ENCODE data around the gene RNF187.

The RNF187 gene

DNA sequence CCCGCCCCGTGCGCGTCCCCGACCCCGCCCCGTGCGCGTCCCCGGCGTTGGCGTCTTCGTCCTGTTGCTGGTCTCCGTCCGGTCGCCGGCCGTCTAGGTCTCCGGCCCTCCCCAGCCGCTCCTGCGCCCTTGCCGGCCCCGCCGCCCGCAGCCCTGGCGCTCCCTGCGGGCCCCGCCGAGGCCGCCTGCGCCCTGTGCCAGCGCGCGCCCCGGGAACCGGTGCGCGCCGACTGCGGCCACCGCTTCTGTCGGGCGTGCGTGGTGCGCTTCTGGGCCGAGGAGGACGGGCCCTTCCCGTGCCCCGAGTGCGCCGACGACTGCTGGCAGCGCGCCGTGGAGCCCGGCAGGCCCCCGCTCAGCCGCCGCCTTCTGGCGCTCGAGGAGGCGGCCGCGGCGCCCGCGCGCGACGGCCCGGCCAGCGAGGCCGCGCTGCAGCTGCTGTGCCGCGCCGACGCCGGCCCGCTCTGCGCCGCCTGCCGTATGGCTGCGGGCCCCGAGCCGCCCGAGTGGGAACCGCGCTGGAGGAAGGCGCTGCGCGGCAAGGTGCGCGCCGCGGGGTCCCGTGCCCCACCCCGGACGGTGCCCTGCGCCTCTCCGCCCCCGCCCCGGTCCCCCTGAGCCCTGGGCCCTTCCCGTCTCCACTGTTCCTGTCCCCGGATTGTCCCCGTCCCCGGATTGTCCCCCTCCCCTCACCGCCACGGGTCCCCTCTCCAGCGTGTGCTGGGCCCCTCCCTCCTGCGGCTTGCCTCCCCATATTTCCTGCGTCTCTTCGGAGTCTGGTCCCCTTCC is at the start of gene RNF187:
RNF187 (plus strand) TSS at position 47 of the 789 bp plus-strand sequence.
- in situ Hi-C loops (cut with HindIII; ENCODE audit: low sequenced_read_pairs) = no loop called here

DNA sequence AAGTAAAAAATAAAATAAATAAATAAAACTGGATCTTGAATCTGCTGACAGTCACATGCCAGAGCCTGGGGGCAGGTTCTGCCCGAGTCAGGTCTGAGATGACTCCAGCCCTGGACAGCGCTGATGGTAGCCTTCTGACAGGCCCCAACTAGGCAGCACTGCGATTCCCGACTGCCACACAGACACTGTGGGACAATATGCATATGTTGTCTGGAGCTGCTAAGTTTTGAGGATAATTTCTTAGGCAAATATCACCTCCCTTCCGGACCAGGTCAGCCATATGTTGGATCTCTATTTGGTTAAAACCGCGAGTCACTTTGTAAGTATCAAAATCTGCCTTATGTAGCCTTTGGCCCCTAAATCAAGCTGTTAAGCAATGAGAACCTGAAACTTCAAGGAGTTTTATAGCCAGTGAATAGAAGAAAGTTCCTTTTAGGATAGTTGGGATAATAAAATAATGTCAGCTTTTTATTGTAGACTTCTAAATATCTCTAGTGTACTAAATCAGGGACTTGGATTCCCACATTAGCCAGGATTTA is 49.7 kb upstream of the RNF187 start:
- in situ Hi-C loops (cut with HindIII; ENCODE audit: low sequenced_read_pairs) = no loop called here

DNA sequence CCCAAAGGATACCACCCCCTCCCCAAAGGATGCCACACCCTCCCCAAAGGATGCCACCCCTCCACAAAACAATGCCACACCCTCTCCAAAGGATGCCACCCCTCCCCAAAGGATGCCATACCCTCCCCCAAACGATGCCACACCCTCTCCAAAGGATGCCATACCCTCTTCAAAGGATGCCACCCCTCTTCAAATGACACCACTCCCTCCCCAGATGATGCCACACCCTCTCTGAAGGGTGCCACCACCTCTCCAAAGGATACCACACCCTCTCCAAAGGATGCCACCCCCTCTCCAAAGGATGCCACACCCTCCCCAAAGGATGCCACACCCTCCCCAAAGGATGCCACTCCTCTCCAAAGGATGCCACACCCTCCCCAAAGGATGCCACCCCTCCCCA is 48.9 kb upstream of the RNF187 start:
- in situ Hi-C loops (cut with HindIII; ENCODE audit: low sequenced_read_pairs) = no loop called here

DNA sequence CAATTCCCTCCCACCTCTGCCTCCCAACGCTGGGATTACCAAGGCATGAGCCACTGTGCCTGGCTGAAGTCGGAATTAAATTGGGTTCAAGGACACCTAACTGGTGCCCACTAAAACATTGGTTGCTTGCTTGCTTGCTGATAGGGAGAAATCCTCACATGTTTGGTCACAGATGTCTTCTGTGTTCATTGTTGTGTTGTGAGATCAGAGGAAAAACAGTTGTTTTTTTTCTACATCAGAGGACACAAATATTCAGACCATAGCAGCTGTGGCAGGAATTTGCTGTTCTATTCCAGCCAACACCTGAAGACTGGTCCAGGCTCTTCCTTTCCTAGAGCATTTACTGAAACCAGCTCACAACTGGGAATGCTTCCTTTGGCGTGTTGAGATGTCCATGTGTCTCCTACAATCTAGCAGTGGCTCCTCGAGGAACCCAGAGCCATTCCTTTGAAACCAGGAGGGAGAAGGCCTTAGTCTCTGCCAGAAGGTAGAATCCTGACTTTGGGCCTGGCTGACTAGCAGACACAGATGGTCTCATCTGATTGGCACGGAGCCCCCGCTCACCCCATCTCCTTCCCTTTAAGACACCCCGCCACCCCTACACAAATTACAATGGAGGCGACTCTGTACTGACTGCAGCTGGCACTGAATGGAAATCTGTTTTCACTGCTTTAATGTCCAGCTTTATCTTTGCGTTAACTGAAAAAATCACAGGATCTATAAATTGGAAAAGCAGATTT is 46.3 kb upstream of the RNF187 start:
- in situ Hi-C loops (cut with HindIII; ENCODE audit: low sequenced_read_pairs) = no loop called here

DNA sequence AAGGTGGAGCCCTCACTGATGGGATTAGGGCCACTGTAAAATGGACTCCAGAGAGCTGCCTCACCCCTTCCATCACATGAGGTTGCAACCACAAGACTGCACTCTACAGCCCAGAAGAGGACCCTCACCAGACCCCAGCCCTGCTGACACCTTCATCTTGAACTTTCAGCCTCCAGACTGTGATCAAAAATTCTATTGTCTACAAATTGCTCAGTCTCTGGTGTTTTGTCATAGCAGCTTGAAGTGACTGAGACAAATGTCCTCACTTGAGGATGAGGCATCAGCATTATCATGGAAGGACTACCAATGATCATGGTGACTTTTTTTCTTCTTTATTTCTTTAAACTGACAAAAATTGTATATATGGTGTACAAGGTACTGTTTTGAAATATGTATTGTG is 43.8 kb upstream of the RNF187 start:
- in situ Hi-C loops (cut with HindIII; ENCODE audit: low sequenced_read_pairs) = no loop called here

DNA sequence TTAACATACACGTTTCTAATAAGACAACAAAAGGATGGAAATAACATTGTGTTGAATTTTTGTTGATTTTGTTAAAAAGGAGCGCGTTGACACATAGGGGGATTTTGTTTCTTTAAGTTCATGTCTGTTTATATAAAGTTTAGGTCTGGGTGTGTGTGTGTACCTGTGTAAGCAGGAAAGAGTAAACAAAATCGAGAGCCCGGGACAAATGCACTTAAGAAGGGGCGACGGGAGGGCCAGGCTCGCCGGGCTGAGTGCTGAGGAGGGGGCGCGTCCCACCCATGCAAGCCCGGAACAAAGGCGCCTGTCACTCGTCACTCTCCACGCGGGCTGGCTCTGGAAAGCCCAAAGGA is 41.7 kb upstream of the RNF187 start:
- in situ Hi-C loops (cut with HindIII; ENCODE audit: low sequenced_read_pairs) = loop anchor here (5.0 kb wide), 1 partner anchor 53 kb away; no protein-coding TSS in a partner anchor

DNA sequence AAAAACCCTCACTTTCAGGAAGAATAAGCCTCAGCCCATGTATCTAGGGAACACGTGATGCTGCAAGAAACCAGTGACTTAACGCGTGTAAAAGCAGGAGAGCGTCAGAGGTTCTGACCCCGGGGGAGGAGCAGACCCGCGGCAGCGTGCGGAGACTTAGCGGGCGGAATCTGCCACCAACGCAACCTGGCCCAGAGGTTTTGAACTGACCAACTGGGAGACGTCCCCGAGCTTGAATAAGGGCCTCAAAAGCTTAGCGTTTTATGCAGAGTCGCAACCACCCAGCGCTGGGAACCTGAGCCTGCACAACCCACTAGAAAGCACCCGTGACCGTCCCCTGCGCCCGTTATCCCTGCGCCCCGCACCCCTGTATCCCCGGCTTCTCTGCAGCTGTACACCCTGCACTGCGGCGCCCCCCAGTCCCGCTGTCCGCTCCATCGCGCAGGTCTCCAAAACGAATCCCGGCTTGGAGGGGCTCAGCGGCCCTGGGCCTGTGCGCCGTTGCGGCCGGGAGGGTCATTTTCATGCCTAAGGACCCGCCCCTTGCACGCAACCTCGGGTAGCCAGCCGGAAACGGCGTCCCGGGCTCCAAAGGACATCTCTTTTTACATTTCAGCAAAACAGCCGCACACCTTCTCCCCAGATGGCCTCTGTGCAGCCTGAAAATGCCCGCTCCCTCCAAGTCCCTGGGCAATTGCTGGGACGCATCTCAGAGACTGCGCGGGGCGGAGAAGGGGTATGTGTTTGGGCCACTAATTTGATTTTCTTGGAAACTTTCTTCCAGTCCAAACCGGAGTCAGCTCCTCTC is 41.1 kb upstream of the RNF187 start:
- in situ Hi-C loops (cut with HindIII; ENCODE audit: low sequenced_read_pairs) = loop anchor here (5.0 kb wide), 1 partner anchor 54 kb away; no protein-coding TSS in a partner anchor

DNA sequence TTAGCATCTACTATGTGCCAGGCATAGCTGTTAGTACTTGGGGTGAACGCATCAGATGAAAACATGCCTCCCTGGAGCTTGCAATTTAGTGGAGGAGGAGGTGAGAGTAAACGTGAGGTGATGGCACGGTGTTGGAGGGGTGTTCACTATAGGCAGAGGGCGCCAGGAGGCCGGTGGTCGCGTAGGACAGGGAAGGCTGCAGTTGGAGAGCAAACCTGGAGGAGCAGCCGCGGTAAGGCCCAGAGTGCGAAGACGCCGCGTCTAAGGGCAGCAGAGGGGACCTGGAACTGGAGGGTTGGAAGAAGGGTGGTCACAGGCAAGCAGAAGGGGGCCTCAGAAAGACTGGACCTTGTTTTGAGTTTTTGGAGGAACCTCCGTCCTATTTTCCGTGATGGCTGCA is 40.3 kb upstream of the RNF187 start:
- in situ Hi-C loops (cut with HindIII; ENCODE audit: low sequenced_read_pairs) = loop anchor here (5.0 kb wide), 1 partner anchor 55 kb away; no protein-coding TSS in a partner anchor

DNA sequence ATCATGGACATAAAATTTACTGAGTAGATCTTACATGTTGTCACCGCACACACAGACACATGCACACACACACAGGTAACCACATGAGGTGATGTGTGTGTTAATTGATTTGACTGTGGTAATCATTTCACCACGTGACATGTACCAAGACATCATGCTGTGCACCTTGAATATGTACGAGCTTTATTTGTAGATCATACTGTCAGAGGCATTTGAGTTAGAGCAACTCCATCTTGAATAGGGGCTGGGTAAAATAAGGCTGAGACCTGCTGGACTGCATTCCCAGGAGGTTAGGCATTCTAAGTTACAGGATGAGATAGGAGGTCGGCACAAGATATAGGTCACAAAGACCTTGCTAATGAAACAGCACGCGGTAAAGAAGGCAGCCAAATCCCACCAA is 38.8 kb upstream of the RNF187 start:
- in situ Hi-C loops (cut with HindIII; ENCODE audit: low sequenced_read_pairs) = loop anchor here (5.0 kb wide), 1 partner anchor 56 kb away; no protein-coding TSS in a partner anchor

DNA sequence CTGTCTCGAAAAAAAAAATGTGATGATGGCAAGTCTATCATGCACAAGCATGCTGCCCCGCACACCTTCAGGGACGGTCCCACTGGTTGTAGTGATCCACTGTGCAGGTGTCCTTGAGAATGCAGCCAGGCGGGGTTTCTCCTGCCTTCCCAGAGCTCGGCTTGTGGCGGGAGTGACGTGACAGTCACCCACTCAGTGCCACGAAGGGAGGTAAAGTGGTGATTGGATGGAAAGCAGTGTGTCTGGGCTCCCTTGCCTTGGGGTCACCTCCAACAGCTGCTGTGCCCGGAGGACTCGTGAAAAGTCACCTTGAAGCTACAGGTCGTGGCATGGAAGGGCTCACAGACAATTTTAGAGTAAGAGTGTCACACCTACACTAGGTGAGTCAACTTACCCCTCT is 37.0 kb upstream of the RNF187 start:
- in situ Hi-C loops (cut with HindIII; ENCODE audit: low sequenced_read_pairs) = no loop called here

DNA sequence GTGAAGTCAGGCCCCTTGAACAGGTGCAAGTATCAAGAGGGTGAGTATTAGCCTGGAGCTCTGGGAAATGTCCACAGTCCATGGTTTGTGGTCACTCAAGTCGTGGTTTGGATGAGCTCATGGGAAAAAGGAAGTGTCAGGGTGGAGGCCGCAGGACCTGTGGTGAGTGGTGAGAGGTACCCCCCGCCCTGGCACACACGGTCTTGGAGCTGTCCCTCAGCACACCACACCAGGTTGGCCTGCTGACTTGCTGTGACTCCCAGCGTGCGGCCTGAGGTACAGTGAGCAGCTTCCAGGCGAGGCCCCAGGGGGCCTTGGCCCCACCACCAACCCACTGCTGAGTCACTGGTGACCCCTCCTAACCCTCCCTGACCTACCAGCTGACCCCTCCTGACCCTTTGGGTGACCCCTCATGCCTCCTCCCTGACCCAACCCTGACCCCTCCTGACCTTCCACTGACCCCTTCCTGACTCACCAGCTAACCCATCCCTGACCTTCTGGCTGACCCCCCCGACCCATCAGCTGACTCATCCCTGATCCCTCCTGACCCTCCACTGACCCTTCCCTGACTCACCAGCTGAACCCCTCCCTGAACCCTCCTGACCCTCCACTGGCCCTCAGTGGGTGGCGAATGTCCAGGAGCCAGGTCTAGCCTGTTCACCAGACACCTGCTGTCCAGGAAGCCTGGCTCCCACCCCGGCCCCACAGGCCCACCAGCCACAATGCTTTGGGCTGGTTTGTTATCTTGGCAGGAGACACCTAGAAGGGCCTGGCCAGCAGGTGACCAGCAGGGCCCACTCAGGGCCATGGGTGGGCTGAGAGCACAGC is 34.8 kb upstream of the RNF187 start:
- in situ Hi-C loops (cut with HindIII; ENCODE audit: low sequenced_read_pairs) = no loop called here

DNA sequence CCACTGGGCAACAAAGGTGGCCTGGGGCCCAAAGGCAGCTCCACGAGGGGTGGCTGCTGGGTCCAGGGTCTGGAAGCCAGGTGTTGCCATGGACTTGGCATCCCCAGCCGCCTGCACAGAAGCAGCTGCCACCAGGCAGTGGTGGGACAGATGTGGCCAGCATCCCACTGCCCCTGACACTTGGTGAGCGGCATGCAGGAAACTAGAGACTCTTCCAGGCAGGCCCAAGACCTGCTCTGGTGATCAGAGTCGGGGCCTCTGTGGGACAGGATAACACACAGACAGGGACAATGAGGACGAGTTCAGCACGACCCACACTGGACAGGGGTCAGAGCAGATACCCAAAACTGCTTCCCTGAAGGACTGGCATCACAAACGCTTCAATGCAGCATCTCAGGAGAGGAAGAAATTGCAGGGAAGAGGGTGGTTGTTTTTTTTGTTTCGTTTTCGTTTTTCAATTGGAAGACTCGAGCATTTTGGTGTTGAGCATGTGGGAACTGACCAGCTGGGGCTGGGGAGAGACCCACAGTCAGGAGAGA is 34.1 kb upstream of the RNF187 start:
- in situ Hi-C loops (cut with HindIII; ENCODE audit: low sequenced_read_pairs) = no loop called here

DNA sequence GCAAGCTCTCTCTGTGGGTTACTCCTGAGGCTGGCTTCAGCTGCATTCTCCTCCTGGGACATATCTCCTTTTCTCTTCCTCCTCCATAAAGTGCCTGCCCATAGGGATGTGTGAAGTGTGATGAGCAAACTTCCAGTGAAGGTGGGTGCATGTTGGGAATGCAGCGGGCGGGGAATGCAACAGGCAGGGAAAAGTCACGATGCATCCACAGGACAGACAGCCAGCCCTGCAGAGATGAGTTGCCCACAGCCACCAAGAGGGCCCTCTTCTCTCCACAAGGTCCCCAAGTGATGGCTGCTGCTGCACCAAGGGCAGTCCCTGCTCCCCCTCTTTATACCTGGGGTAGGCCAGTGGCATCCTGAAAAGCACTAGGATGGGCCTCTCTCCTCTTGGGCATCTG is 33.6 kb upstream of the RNF187 start:
- in situ Hi-C loops (cut with HindIII; ENCODE audit: low sequenced_read_pairs) = no loop called here

DNA sequence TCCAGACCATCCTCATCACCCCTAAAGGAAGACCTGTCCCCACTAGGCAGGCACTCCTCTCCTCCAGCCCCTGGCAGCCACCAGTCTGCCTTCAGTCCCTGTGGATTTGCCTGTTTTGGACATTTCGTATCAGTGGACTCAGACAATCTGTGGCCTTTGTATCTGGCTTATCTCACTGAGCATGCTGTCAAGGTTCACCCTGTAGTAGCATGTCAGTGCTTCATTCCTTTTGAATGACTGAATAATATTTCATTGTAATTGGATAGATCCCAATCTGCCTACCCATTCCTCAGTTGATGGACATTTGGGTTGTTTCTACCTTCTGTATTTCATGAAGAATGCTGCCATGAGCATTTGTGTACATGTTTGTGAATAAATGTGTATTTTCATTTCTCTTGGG is 32.9 kb upstream of the RNF187 start:
- in situ Hi-C loops (cut with HindIII; ENCODE audit: low sequenced_read_pairs) = no loop called here

DNA sequence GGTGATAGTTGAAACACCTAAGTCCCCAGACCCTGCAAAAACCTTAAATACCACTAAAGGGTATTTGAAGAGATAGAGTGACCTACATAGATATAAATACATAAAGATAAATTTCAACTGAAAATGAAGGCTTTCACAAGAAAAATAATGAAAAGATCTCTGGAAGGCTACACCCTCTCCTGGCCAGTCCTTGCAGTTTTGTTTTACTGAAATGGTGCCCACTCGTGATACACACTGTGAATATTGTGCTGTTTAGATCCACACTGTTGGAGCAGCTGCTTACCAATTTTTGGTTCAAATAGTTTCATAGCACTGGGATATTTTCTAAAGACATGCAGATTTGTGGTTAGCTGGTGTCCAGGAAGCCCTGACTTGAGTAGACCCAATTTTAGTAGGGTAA is 31.5 kb upstream of the RNF187 start:
- in situ Hi-C loops (cut with HindIII; ENCODE audit: low sequenced_read_pairs) = no loop called here

DNA sequence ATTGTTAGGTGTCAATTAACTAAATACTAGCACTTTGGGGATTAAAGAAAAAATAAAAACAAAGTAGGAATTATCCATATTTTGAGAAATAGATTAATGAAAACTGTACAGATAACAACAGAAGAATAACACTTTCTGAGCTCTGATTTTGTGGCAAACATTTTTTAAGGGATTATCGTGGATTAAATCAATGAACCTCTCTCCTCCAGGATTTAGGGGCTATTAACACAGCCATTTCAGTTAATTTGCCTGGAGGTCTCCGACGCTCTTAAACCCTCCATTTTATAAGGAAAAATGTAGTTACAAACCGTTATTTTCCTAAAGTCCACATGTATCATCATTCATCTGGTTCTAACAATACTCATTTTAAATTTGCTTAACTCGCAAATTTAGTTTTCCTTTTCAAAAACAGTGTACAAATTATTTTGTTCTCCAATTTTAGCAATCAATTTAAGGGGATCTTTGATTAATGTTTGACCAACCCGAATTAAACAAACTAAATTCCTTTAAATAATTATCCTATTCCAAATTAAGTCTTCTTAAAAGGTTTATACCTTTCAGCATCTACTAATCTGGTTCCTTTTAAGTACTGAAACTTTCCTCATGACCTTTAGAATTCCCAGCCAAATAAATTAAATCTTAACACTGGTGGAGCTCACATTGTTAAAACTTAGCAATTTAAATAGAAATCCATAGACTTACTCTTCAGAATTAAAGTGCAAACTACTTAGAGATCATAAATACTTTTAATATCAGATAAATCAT is 30.7 kb upstream of the RNF187 start:
- in situ Hi-C loops (cut with HindIII; ENCODE audit: low sequenced_read_pairs) = no loop called here

DNA sequence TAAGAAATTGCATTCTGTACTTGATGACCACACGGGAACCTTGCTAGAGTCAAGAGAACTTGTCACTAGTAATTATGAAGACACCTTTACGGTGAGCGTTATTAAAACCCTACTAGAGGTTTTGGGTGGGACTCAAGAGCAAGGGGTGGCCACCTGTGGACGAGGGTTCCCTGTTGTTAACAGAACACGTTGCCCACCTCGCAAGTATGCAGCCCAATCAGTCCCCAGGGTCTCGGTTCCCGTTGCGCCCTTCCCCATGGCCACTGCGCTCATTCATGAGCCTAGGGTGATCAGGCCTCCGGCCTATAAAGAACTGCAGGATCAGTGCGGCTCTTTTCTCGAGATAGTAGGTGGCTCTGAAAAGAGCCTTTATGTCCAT is 30.2 kb upstream of the RNF187 start:
- in situ Hi-C loops (cut with HindIII; ENCODE audit: low sequenced_read_pairs) = no loop called here

DNA sequence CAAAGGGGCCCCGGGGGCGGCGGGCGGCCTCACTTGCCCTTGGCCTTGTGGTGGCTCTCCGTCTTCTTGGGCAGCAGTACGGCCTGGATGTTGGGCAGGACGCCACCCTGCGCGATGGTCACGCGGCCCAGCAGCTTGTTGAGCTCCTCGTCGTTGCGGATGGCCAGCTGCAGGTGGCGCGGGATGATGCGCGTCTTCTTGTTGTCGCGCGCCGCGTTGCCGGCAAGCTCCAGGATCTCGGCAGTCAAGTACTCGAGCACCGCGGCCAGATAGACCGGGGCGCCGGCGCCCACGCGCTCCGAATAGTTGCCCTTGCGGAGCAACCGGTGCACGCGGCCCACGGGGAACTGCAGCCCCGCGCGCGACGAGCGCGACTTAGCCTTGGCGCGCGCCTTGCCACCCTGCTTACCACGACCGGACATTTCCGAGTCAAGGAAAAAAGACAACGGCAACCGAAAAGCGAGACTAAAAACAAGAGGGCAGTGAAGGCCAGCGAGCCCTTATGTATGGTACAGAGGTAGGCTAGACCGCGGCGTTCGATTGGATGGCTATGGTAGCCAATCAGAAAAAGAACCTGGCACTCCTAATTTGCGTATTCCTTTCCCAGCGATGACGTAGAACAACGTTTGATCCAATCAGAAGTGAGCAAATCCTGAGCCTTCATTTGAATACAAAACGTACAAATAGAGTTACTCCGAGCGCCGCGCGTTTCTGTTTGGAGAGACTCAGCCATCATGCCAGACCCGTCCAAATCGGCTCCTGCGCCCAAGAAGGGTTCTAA is 29.6 kb upstream of the RNF187 start:
- in situ Hi-C loops (cut with HindIII; ENCODE audit: low sequenced_read_pairs) = no loop called here

All from endothelial cell of hepatic sinusoid (primary cell).